Fibroblast of villous mesenchyme (primary cell): ENCODE data around the gene GDI2. TPM values are rescaled to one million over a fixed set of nuclear protein-coding genes. Genes with fewer than 3 reads are reported as not detected.
A peak's percentile ranks its signal among the peaks of the same experiment; 100 is the strongest.

ENCODE experiments used
- DNase-seq: peaks from one replicate; pipeline ENCODE4 v3.0.0-alpha.2; 2010; ENCODE audit warnings: low read depth
- H3K4me3 ChIP-seq: 2 replicates; pipeline ENCODE4 v1.5.1; 2011; ENCODE audit warnings: low read depth, mild to moderate bottlenecking, low read length
- CTCF ChIP-seq: IDR thresholded peaks from 2 replicates; pipeline ENCODE4 v1.5.1; 2012; ENCODE audit warnings: low read depth, mild to moderate bottlenecking, low read length; ENCODE audit not compliant: insufficient read depth
- total RNA-seq: library from RNA; depleted of rRNA; stranded (reverse); fragments of >200 nt; gene quantifications from 2 replicates; pipeline ENCODE4 v1.2.3, GENCODE V29; 2012

GDI2 gene
- total RNA-seq, 1 donor: 615 TPM

- H3K4me3 ChIP-seq: no peak overlapping the region
- no peak for DNase-seq
- TF ChIP-seq CTCF: no peak
Measured at GRCh38 chr10:5805711-5806110, 7.5 kb downstream of the GDI2 start.

GRCh38 chr10:5805260-5805659, 8.0 kb downstream of the GDI2 start:
- TF ChIP-seq CTCF: no peak
- no peak overlapping the region for H3K4me3 ChIP-seq
- no peak for DNase-seq

- no peak overlapping the region for H3K4me3 ChIP-seq
- TF ChIP-seq CTCF: no peak
- peak; percentile 88 for DNase-seq
Measured at GRCh38 chr10:5804386-5804785, 8.8 kb downstream of the GDI2 start.

GRCh38 chr10:5800782-5801181, 12.5 kb downstream of the GDI2 start:
- no peak for TF ChIP-seq CTCF
- DNase-seq: no peak
- no peak overlapping the region for H3K4me3 ChIP-seq

GRCh38 chr10:5794236-5794635, 19.0 kb downstream of the GDI2 start:
- TF ChIP-seq CTCF: no peak
- DNase-seq: no peak
- no peak overlapping the region for H3K4me3 ChIP-seq

GRCh38 chr10:5789626-5790025, 23.6 kb downstream of the GDI2 start:
- no peak for TF ChIP-seq CTCF
- H3K4me3 ChIP-seq: no peak overlapping the region
- DNase-seq: no peak

GRCh38 chr10:5788969-5789368, 24.3 kb downstream of the GDI2 start:
- no peak for DNase-seq
- no peak overlapping the region for H3K4me3 ChIP-seq
- no peak for TF ChIP-seq CTCF
